ENCODE measurements around the gene MINK1. TPM values are rescaled to one million over a fixed set of nuclear protein-coding genes. Genes with fewer than 3 reads are reported as not detected.
A peak's percentile ranks its signal among the peaks of the same experiment; 100 is the strongest.

MINK1 gene
- total and polyA plus RNA-seq, 2 of the 13 experiments (the other 11 are each of a cell fraction or from before 2014, with no cell fraction given): 17.2 to 63.9 TPM

DNA sequence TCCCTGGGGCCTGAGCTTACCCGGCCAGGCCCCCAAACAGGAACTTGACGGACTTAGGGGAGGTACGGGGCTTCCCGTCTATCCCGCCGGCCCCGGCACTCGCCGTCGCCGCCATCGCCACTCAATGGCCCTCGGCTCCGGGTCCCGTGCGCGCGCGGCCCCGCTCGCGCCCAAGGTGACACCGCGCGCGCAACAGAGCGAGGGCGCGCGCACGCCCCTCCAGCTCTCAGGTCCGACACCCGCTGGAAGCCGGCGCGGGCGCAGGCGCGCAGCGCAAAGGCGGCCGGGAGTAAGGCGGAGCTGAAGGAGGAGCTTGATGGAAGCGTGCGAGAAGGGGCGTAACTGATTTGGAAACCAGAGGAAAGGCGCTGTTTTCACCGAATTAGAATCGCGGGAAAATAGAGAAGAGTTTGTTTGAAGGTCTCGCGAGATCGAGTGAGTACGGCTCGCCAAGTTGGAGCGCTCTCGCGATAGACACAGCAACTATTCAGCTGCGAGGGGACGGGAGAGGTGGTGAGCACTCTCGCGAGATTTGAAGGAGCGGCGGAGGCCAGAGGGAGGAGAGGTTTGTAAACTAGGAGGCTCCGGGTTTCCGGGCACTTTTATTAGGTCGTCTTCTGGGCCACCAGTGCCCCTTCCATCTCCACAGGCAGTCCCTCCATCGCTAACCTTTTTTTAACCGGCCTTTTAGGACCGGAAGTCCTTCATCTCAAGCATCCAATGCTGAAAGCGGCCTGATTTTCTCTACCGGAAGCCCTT is 106.8 kb downstream of the MINK1 start, which contains the start of the genes RNF167 and SLC25A11 (continued):
- no peak for TF ChIP-seq ZSCAN9 (CRISPR knock-in tag; IDR thresholded peaks at IDR 0.05; ENCODE audit: borderline replicate concordance)
- peak; percentile 99 for TF ChIP-seq SP1 (IDR thresholded peaks at IDR 0.05)
- TF ChIP-seq SP1 (CRISPR knock-in tag; IDR thresholded peaks at IDR 0.05): no peak
- TF ChIP-seq, protein P1, sequence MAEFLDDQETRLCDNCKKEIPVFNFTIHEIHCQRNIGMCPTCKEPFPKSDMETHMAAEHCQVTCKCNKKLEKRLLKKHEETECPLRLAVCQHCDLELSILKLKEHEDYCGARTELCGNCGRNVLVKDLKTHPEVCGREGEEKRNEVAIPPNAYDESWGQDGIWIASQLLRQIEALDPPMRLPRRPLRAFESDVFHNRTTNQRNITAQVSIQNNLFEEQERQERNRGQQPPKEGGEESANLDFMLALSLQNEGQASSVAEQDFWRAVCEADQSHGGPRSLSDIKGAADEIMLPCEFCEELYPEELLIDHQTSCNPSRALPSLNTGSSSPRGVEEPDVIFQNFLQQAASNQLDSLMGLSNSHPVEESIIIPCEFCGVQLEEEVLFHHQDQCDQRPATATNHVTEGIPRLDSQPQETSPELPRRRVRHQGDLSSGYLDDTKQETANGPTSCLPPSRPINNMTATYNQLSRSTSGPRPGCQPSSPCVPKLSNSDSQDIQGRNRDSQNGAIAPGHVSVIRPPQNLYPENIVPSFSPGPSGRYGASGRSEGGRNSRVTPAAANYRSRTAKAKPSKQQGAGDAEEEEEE (CRISPR knock-in tag; IDR thresholded peaks at IDR 0.05; ENCODE audit: borderline replicate concordance): no peak
- TF ChIP-seq ZFP36L2 (CRISPR knock-in tag; IDR thresholded peaks at IDR 0.05): no peak
- TF ChIP-seq KLF6 (CRISPR knock-in tag; IDR thresholded peaks at IDR 0.05): no peak
- TF ChIP-seq ZNF577 (CRISPR knock-in tag; IDR thresholded peaks at IDR 0.05; ENCODE audit: borderline replicate concordance, low read depth): no peak
- no peak for TF ChIP-seq FLYWCH1 (CRISPR knock-in tag; IDR thresholded peaks at IDR 0.05)
- TF ChIP-seq ZNF816 (CRISPR knock-in tag; IDR thresholded peaks at IDR 0.05; ENCODE audit: borderline replicate concordance): no peak
- no peak for TF ChIP-seq PAF1 (CRISPR knock-in tag; IDR thresholded peaks at IDR 0.05)
- TF ChIP-seq, protein P2, sequence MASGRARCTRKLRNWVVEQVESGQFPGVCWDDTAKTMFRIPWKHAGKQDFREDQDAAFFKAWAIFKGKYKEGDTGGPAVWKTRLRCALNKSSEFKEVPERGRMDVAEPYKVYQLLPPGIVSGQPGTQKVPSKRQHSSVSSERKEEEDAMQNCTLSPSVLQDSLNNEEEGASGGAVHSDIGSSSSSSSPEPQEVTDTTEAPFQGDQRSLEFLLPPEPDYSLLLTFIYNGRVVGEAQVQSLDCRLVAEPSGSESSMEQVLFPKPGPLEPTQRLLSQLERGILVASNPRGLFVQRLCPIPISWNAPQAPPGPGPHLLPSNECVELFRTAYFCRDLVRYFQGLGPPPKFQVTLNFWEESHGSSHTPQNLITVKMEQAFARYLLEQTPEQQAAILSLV (CRISPR knock-in tag; IDR thresholded peaks at IDR 0.05; ENCODE audit: borderline replicate concordance): no peak
- peak; percentile 98 for TF ChIP-seq CHD2 (IDR thresholded peaks at IDR 0.05; ENCODE audit: low read depth, low read length)
- TF ChIP-seq RARA (CRISPR knock-in tag; IDR thresholded peaks at IDR 0.05): no peak; the same call in 1 of the 2 replicates
- TF ChIP-seq, protein P3, sequence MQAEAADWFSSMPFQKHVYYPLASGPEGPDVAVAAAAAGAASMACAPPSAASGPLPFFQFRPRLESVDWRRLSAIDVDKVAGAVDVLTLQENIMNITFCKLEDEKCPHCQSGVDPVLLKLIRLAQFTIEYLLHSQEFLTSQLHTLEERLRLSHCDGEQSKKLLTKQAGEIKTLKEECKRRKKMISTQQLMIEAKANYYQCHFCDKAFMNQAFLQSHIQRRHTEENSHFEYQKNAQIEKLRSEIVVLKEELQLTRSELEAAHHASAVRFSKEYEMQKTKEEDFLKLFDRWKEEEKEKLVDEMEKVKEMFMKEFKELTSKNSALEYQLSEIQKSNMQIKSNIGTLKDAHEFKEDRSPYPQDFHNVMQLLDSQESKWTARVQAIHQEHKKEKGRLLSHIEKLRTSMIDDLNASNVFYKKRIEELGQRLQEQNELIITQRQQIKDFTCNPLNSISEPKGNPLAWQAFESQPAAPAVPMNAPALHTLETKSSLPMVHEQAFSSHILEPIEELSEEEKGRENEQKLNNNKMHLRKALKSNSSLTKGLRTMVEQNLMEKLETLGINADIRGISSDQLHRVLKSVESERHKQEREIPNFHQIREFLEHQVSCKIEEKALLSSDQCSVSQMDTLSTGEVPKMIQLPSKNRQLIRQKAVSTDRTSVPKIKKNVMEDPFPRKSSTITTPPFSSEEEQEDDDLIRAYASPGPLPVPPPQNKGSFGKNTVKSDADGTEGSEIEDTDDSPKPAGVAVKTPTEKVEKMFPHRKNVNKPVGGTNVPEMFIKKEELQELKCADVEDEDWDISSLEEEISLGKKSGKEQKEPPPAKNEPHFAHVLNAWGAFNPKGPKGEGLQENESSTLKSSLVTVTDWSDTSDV (CRISPR knock-in tag; IDR thresholded peaks at IDR 0.05): no peak
- peak in 1 of 2 experiments; percentile 70; a peak in 2 of 4 replicates for TF ChIP-seq KLF16 (CRISPR knock-in tag; IDR thresholded peaks at IDR 0.05)
- no peak for TF ChIP-seq ZNF256 (CRISPR knock-in tag; conservative IDR thresholded peaks at IDR 0.05)
- TF ChIP-seq CENPT (CRISPR knock-in tag; IDR thresholded peaks at IDR 0.05; ENCODE audit: low read depth): no peak
- TF ChIP-seq ZBTB7A (CRISPR knock-in tag; IDR thresholded peaks at IDR 0.05): no peak
- peak; percentile 95 for TF ChIP-seq YEATS2 (CRISPR knock-in tag; IDR thresholded peaks at IDR 0.05; ENCODE audit: borderline replicate concordance)
